NCI-H2227 treated with DMSO at 0.1 percent for 48 hours (cell line): Measurements from ENCODE around the gene DCAF11.
A peak's percentile ranks its signal among the peaks of the same experiment; 100 is the strongest.
"Not testable (repeated sequence)": the region's sequence is repeated elsewhere in the genome, so short reads cannot be mapped to it uniquely, and the experiment has no call there.

Source experiments
- DNase-seq: peaks from one replicate; lab custom pipeline; 2025; lab: John Stamatoyannopoulos, UW

The DCAF11 gene

DNA sequence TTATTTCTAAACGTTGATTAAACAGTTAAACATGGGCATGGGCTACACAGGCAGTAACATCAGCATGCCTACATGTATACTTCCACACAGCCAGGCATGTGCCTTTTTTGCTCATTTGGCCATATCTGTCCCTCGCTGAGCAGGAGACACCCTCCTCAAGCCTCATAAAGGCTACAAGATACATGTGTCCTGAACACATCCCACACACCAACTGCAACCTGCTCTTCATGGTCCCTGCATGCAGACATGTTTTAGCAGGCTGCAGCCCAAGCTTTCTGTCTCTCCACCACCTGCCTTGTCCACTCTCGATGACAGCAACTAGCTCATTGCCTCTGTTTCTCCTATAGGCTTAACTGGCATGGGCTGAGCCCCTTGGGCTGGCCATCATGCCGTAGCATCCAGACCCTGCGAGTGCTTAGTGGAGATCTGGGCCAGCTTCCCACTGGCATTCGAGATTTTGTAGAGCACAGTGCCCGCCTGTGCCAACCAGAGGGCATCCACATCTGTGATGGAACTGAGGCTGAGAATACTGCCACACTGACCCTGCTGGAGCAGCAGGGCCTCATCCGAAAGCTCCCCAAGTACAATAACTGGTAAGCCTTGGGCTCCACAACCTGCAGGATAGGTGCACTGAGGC is 17.9 kb upstream of the DCAF11 start:
- DNase-seq = no peak

DNA sequence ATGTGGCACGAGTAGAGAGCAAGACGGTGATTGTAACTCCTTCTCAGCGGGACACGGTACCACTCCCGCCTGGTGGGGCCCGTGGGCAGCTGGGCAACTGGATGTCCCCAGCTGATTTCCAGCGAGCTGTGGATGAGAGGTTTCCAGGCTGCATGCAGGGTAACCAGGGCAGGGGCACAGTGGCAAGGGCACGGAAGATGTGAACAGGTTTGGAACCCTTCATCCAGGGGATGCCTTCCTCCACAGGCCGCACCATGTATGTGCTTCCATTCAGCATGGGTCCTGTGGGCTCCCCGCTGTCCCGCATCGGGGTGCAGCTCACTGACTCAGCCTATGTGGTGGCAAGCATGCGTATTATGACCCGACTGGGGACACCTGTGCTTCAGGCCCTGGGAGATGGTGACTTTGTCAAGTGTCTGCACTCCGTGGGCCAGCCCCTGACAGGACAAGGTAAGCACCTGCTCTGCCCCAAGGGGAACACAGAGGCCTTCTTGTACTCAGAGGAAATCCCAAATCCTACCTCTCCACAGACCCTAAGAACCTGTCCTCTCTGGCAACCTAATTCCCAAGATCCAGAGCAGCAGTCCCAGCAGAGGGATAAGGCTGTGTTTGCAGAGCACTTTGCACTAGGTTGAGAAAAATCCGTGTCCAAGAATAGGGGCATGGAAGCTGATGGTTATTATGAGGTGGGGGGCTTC is 16.2 kb upstream of the DCAF11 start:
- no peak for DNase-seq

DNA sequence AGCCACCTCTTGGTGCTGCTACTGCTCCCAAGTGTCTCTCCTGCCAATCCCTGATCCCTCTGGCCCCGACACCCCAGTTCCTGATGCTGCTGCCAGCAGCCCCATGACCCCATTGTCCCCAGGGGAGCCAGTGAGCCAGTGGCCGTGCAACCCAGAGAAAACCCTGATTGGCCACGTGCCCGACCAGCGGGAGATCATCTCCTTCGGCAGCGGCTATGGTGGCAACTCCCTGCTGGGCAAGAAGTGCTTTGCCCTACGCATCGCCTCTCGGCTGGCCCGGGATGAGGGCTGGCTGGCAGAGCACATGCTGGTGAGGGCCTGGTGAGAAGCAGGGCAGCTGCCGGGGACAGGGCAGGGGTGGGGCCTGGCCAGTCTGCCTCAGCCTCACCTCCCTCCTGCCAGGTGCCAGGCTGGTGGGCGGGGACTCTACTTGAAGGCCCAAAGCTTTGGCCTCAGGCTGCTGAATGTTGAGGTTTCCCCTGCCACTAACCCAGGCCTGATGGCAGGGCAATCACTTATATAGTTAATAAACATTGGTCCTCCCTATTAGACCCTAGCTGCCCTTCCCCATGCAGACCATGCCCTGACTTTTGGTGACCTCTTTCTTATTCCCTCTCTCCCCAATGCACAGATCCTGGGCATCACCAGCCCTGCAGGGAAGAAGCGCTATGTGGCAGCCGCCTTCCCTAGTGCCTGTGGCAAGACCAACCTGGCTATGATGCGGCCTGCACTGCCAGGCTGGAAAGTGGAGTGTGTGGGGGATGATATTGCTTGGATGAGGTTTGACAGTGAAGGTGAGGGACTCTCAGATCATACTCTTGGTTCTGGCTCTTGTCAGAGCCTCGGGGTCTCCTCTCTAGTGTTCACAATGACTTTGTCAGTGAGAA is 15.4 kb upstream of the DCAF11 start:
- no peak for DNase-seq

DNA sequence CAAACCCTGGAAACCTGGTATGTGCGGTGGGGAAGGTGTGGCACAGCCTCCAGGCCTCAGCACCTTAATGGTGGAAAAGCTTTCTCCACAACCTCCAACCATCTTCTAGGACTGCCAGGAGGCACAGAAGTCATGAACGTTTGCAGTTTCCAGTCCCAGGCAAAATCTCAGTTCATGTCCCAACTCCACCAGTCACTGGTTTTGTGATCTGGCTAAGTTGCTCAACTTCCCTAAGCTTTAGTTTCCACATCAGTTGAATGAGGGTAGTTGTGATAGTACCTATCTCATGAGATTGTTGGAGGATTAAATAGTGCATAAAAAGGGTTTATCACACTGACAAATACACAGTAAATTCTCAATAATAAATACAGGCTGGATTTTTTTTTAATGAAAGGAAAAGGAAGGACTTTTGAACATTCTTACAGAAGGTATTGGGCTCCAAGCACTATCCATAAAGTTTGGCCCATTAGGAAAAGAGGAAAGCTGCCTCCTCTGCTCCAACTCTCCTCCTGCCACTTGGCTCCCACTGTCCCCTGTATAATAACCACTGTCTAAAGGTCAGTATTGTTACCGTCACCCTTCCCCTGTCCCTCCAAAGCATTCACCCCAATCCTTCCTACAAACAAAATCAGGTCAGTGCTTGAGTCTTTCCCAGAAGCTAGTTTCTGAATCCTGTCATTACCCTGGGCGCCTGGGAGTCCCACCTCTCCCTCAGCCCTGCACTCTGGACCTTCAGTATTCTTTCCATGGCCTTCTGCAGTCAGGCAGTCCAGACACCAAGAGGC is 14.2 kb upstream of the DCAF11 start:
- no peak for DNase-seq

DNA sequence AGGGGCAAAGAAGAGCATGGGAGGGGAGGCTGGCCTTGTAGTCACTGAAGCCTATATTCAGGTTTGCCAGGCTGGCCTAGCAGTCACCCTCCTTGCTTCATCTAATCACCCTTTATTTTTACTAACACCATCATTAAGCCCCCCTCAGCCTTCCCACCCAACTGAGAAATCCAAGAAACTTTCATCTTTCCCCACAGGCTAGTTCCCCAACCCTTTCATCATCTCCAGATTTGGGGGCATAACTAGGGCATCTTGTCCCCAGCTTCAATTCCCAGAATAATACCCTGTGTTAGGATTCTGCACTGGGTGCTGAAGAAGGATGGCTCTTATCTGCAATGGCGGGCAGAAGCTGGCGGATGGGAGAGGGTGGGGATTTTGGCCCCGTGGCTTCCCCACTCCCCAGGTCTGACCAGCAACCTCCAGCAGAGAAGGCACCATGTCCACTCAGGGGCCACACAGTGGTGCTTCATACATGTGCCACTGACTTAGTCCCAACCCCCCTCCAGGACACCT is 13.5 kb upstream of the DCAF11 start:
- DNase-seq = no peak

DNA sequence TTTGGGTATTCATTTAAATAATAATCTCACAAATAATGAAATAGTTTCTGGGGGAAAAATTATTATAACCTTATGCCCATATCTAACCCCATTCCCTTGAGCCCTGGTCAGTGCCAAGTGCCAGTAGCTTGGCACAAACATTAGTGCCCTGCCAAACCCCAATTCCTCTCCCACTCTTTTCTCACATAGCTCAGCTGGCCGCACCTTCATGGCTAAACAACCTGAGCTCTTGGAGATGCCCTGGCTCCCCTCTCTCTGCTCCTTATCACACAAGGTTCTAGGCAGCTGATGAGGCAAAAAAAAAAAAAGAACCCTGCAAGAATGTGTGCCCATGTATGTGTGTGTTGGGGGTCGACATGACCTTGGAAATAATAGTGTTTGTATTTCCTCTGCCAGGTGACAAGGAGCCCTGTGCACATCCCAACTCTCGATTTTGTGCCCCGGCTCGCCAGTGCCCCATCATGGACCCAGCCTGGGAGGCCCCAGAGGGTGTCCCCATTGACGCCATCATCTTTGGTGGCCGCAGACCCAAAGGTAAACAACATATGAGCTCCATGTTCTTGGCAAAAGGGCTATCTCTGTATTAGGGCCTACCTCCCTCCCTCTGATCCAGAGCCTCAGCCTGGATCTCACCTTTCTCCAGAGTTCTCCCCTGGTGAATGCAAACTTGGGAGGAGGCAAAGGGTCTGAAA is 12.1 kb upstream of the DCAF11 start:
- DNase-seq = no peak

DNA sequence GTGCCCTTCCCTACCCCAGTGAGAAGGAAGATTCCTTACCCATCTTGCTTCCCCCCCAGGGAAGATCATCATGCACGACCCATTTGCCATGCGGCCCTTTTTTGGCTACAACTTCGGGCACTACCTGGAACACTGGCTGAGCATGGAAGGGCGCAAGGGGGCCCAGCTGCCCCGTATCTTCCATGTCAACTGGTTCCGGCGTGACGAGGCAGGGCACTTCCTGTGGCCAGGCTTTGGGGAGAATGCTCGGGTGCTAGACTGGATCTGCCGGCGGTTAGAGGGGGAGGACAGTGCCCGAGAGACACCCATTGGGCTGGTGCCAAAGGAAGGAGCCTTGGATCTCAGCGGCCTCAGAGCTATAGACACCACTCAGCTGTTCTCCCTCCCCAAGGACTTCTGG is 11.1 kb upstream of the DCAF11 start:
- no peak for DNase-seq

DNA sequence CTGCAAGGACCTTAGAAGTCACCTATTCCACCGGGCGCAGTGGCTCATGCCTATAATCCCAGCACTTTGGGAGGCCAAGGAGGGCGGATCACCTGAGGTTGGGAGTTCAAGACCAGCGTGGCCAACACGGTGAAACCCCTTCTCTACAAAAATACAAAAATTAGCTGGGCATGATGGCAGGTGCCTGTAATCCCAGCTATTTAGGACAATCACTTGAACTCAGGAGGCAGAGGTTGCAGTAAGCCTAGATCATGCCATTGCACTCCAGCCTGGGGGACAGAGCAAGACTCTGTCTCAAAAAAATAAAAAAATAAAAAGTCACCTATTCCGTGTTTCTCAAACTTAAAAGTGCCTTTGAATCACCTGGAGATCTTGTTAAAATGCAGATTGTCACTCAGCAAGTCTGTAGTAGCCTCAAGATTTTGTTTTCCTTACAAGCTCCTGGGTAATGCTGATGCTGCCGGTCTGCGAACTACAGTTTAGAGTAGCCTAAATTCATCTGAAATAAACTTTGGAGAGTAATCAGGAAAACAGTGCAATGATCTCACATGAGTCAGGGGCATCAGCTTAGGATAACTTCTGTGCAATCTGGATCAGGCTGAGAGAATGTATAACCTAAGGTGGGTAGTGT is 8.9 kb upstream of the DCAF11 start:
- not testable (repeated sequence) for DNase-seq

DNA sequence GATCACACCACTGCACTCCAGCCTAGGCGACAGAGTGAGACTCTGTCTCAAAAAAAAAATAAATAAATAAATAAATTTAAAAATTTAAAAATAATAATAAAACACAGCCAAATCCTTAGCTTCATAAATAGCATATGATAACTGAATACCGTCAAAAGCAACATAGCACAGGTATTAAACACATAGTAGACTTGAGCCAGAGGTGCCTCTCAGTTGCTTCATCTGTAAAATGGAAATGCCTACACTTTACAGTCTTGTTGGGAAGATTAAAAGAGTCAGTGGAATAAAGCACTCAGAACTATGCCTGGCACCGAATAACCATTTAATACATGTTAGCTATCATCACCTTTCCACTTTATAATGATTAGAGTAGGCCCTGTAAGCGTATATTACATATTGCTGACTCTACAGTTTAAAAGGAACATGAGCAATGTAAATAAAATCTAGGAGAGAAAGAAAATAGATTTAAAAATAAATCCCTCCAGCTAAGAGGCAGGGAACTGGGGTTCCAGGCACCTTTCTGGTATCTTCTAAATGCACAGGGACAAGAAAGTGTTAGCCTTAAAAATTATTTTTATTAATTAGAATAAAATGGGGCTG is 7.8 kb upstream of the DCAF11 start:
- no peak for DNase-seq

DNA sequence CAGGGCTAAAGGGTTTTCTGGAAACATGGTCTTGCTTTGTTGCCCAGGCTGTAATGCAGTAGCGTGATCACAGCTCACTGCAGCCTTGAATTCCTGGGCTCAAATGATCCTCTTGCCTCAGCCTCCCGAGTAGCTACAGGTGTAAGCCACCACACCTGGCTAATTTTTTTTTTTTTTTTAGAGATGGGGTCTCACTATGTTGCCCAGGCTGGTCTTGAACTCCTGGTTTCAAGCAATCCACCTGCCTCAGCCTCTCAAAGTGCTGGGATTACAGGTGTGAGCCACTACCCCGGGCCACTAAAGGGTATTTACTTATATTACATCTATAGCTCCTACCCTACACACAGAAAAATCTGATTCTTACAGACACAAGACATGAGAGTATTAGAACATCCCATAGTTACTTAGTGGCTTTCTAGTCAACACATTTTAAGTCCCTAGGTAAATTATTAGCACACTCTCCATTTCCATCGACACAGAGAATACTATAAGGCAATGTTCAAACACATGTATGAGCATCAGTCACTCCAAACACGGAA is 6.2 kb upstream of the DCAF11 start:
- DNase-seq = no peak

DNA sequence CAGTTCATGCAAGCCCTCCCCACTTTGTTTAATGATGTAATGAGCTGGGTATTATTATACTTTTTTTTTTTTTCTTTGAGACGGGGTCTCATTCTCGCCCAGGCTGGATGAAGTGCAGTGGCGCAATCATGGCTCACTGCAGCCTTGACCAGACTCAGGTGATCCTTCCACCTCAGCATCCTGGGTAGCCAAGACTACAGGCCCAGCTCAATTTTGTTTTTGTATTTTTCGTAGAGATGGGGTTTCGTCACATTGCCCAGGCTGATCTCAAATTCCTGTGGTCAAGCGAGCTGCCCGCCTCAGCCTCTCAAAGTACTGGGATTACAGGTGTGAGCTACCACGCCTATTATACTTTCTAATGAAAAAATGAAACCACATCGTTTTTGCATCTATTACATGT is 4.5 kb upstream of the DCAF11 start:
- DNase-seq = no peak

DNA sequence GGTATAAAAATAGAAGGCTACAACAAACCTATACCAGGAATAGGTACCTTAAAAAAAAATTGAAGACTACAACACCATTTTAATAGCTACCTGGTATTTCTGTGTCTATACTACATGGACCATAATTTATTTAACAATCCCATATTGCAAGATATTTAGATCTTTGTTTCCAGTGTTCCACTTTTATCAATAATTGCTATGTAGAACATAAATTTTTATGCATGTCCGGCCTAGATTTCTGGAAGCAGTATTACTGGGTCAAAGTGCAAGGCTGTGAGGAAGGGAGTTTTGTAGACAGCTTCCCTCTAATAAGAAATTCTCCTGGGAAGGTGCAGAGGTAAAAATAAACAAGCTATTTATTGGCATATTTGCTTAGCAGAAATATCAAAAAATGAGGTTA is 4.1 kb upstream of the DCAF11 start:
- DNase-seq = no peak

DNA sequence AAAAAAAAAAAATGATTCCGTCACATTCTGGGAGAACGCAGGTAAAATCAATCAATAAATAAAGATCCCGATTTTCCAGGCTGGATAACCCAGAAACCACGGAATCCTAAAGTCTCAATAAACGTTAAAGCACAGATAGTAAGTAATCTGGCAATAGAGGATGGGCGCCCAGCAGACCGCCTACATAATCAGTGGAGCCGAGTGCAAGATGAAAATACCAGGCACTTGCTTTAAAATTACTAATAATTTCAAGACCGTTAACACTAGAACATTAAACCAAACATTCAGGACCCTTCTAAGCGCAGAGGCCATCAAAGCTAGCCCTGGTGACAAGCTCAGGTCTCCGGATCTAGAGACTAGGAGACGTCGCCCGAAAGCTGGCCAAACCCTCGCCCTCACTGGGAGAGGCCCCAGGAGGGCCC is 1.2 kb upstream of the DCAF11 start:
- DNase-seq = no peak

DNA sequence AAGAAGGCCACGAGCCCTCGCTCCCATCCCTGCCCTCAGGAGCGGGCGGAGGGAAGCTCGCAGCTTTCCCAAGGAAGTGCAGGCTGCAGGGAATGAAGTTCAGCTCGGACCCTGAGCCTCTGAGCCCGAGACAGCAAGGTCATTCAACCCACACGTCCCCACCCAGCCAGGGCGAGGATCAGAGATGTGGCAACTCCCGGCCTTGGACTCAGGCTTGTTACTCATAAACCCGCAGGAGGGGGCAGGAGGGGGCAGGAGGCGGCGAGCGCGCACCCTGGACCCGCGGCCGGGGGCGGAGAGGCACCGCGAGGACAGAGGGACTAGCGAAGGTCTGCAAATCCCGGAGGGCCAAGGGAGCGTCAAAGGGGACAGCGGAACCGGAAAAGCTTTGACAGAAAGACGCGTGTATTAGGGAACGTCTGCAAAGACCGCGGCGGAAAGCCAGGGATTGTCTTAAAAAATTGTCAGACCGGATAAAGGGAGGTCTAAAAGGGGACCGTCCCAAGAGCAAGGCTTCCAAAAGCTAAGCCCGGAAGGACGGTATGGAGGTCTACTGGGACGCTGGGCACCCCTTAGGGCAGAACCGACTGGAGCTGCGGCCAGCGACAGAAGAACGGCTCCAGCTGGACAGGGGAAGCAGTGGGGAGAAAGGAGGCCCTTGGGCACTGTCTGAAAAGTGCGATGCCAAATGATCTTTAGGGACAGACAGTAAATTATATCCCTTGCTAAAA is 611 bp upstream of the DCAF11 start:
- DNase-seq = peak; percentile 83

DNA sequence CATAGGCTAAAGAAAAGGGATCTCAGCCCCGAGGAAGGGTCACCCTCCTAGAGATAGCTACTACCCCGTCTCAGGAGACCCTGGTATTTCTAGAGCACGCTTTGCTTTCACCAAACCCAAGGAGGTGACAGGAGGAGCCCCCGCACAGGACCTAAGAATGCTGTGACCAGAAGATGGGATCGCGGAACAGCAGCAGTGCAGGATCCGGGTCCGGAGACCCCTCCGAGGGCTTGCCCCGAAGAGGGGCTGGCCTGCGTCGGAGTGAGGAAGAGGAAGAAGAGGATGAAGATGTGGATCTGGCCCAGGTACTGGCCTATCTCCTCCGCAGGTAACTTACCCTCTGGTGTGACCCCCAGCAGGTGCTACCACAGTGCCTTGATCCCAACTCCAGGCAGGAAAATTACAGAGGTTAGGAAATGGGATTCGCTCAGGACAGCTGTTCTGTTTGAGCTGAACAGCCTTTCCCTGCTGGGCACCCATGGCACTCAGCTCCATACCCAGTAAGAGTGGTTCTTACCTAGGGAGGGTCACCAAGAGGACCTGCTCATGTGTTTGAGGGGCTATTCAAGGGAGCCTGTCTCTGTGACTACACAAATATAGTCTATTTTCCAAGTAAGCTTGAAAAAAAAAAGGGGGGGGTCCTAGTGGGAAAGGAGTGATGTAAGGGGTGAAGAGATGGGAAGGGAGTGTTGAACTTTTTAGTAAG is 998 bp downstream of the DCAF11 start:
- DNase-seq = no peak

DNA sequence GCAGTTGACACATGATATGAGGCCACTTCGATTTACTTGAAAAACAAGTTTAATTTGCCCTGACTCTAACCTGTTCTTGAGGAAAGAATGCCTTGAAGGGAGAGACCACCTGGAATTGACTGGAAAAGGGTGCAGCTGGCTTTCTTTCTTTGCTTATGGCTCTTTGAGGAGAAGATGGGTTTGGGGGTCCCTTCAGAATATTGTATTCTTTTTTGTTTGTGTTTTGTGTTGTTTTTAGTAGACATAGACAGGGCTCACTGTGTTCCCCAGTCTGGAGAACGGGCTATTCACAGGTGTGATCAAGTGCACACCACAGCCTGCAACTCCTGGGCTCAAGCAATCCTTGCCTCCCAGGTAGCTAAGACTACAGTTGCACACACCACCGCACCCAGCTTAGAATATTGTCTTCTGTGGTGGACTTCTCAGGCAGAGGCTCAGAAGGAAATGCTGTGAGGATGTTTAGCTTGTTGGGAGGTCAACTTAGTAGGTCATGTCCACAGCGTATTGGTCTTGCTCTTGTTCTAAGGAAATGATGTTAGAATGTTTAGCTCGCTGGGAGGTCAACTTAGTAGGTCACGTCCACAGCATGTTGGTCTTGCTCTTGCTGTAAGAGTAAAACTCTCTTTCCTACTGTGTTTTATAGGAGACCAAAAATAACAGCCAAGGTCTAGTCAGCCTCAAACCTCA is 1.7 kb downstream of the DCAF11 start:
- no peak for DNase-seq

DNA sequence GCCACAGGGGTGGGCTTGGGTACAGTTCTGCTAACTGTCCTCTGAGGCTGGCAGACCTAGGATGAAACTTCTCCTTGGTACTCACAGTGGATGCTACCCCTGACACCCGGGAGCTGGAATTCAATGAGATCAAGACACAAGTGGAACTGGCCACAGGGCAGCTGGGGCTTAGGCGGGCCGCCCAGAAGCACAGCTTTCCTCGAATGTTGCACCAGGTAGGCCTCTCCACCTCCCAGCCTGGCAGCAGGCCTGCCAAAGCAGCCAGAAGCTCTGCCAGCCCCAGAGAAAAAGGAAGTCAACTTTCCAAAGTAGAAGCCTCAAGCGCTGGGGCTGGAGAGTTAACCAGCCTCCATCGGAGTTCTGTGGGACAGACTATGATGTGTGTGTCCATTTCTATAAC is 2.6 kb downstream of the DCAF11 start:
- no peak for DNase-seq

DNA sequence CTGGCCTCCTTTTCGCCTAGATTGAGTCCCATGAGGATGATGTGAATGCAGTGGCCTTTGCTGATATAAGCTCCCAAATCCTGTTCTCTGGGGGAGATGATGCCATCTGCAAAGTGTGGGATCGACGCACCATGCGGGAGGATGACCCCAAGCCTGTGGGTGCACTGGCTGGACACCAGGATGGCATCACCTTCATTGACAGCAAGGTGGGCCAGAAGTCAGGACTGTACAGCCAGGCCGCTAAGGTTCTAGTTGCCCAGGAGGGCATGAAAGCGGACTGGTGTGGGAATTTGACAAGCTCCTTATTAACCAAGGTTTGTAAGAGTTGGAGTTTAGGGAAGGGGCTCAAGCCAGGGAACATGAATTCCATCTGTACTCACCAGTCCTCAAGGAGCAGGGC is 5.1 kb downstream of the DCAF11 start:
- no peak for DNase-seq
